Stromal cell of bone marrow (primary cell): ENCODE data around the gene PRSS38.

Experiments
- DNase-seq: peaks from one replicate; pipeline ENCODE4 v3.0.0-alpha.2; 2012; ENCODE audit warnings: low read depth

The PRSS38 gene

GRCh38 chr1:227793079-227793947 lies 22.2 kb upstream of the PRSS38 start:
- no peak for DNase-seq

DNA sequence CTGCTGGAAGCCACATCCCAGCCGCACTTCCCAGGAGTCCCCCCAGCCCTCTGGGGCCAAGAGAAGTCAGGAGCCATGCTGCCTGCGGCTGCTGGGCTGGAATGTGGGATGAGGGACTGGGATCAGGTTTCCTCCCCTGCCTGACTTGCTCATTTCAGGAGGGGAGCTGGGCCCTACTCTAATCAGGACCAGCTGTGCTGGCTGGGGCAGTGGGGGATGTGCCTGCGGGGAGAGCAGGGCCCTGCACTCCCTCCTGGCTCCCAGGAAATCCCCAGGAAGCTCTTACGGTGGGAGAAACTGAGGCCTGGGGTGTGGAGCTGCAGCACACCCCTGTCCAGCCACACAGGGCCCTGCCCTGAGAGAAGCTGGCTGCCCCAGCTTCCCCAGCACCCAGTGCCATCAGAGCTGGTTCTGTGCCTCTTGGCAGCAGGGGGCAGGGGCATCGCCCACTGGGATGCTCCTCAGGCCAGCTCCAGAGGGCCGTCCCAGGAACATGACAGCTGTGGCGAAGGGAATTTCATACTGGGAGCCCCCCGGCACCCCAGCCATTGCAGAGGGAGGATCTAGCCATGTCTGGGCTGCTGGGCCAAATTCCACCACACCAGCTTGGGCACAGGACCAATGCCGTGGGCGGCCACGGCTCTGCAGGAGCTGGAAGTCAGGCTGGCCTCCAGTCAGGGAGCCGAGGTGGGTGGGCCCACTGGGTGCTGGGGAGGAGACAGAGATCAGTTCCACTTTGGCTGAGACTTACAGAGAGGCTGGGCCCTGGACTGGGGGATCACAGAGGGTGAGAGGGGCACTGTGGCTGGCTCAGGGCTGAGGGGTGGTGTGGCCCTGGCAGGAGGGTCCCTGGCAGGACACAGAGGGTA lies 21.3 kb upstream of the PRSS38 start:
- DNase-seq, result peak; percentile 77

DNA sequence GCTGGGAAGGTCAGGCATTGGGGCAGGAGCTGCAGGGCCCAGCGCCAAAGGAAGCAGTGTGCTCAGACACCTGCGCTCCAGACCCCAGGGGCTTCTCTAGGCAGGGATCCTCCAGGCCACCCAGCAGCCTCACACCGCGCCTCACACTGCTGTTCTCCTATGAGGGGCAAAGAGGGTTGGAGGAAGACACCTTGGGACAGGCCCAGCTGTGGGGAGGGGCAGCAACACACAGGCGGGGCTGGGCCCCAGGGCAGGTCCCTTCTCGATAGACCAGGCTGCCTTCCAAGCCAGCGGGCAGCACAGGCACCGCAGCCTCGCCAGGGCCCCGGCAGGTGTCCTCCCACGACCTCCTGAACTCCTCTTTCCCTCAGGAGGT lies 20.7 kb upstream of the PRSS38 start:
- no peak for DNase-seq

DNA sequence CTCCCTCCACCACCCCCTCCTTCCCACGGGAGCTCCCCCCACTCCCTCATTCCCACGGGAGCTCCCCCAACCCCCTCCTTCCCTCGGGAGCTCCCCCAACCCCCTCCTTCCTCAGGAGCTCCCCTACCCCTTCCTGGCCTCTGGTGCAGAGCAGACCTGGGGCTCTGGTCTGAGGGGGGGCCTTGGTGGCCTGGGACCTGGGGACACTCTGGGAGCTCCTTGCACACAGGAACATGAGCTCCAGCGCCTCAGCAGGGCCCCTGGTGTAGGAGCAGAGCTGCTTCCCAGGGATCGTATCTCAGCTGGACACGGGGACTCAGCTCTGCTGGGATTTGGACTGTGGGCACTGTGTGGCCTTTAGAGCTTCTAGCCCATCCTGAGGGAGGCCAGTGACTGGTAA lies 19.7 kb upstream of the PRSS38 start:
- no peak for DNase-seq

GRCh38 chr1:227796359-227796915 lies 19.0 kb upstream of the PRSS38 start:
- DNase-seq, result no peak

DNA sequence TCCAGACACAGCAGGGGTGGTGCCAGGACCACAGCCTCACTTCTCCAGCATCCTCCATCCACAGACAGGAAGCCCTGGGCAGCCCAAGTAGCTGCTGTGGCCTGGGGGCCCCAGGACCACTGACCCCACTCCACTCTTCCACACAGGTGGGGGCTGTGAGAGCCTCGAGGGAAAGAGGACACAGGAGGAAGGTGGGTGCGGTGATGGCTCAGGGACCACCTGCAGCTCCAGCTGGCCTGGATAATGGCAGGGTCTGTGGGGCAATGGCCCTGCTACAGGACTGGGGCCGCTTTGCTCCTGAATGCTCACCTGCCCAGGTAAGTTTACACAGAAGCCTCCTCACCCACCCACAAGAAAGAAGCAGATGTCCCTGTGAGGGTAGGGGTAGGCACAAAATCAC lies 18.3 kb upstream of the PRSS38 start:
- no peak for DNase-seq

- DNase-seq, result no peak
Observed at GRCh38 chr1:227797625-227798024, 17.9 kb upstream of the PRSS38 start.

- no peak for DNase-seq
Observed at GRCh38 chr1:227798078-227798802, 17.2 kb upstream of the PRSS38 start.

DNA sequence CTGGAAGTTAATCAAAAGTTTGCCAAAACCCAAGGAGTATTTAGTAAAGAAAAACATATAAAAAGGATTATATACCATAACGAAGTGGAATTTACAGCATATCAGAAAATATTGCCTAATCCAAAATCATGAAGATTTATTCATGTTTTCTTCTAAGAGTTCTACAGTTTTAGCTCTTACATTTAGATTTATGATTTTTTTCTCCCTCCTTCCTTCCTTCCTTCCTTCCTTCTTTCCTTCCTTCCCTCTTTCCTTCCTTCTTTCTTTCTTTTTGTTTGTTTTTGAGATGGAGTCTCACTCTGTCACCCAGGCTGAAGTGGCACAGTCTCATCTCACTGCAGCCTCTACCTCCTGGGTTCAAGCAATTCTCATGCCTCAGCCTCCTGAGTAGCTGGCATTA lies 15.7 kb upstream of the PRSS38 start:
- no peak for DNase-seq

GRCh38 chr1:227803933-227804332 lies 11.5 kb upstream of the PRSS38 start:
- DNase-seq, result no peak

DNA sequence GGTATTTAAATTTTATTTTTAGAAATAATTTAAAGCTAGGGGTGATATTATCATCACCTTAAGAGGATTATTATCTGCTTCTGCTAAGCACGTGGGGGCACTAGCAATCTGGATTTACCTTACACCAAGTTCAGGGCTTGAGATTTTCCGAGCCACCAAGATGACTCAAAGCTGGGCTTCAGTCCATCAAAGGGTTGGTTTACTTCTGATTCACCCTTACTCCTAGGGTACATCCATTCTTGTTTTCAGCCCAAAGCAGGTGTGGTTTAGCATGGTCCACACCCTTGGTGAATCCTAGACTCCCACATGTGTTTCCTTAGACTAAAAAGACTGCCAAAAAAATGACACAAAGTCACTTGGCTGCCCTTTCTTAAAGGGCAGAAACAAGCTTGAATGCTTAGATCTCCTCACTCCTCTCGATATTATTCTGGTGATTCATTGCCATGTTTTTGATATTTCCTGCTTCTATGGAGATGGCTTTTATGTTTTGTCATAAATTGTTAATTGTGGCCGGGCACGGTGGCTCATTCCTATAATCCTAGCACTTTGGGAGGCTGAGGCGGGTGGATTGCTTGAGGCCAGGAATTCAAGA lies 9.8 kb upstream of the PRSS38 start:
- DNase-seq, result peak; percentile 95

GRCh38 chr1:227808566-227808965 lies 6.9 kb upstream of the PRSS38 start:
- DNase-seq, result no peak

GRCh38 chr1:227809026-227809425 lies 6.4 kb upstream of the PRSS38 start:
- no peak for DNase-seq

DNA sequence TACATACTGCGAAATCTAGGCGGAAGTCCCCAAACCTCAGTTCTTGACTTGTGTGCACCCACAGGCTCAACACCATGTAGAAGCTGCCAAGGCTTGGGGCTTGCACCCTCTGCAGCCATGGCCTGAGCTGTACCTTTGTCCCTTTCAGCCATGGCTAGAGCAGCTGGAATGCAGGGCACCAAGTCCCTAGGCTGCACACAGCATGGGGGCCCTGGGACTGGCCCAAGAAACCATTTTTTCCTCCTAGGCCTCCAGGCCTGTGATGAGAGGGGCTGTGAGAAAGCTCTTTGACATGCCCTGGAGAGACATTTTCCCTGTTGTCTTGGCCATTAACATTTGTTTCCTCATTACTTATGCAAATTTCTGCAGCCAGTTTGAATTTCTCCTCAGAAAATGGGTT lies 1.5 kb upstream of the PRSS38 start:
- DNase-seq, result no peak

DNA sequence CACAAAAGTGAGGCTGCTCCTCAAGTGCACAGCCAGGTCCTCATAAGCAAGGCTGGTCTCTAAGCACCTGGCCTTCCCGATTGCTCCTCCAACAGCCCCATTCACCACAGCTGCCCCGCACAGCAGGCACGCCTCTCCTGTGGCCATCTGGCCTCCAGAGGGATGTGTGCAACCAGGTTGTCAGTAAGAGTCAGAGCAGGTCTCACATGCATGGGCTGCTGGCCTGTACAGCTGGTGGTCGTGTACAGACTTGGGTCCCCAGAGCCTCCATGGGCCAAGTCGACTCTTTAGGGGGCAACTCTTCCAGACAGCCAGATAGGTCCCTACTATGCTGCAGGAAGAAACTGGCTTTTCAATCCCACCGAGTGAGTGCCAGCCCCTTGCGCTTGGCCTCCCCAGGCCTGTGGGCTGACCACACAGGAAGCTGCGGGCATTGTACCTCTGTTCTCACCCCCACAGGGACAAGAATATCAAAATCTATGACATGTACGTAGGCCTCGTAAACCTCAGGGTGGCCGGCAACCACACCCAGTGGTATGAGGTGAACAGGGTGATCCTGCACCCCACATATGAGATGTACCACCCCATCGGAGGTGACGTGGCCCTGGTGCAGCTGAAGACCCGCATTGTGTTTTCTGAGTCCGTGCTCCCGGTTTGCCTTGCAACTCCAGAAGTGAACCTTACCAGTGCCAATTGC lies 1.4 kb downstream of the PRSS38 start:
- no peak for DNase-seq

DNA sequence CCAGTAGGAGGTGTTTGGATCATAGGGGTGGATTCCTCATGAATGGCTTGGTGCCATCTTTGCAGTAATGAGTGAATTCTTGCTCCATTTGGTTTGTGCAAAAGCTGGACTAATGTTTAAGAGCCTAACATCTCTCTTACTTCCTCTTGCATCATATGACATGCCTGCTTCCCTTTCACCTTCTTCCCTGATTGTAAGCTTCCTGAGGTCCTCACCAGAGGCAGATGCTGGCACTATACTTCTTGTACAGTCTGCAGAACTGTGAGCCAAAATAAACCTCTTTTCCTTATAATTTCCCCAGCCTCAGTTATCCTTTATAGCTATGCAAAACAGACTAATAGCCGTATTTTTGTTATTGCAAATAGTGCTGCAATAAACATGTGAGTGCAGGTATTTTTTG lies 8.1 kb downstream of the PRSS38 start:
- DNase-seq, result no peak

- DNase-seq, result no peak
Observed at GRCh38 chr1:227824204-227824603, 8.7 kb downstream of the PRSS38 start.

GRCh38 chr1:227828786-227829185 lies 13.3 kb downstream of the PRSS38 start:
- DNase-seq, result no peak

- DNase-seq, result no peak
Observed at GRCh38 chr1:227838181-227838580, 22.7 kb downstream of the PRSS38 start.

GRCh38 chr1:227841096-227841495 lies 25.6 kb downstream of the PRSS38 start:
- DNase-seq, result no peak
